Kidney epithelial cell (primary cell): ENCODE results near the gene MDK. TPM values are rescaled to one million over a fixed set of nuclear protein-coding genes. Genes with fewer than 3 reads are reported as not detected.

Source experiments
- DNase-seq: peaks from one replicate; pipeline ENCODE4 v3.0.0-alpha.2; 2010; ENCODE audit warnings: low read depth
- H3K27me3 ChIP-seq: 2 replicates; pipeline ENCODE4 v1.6.0; 2011; ENCODE audit warnings: low read length; ENCODE audit not compliant: control insufficient read depth, insufficient read depth
- H3K36me3 ChIP-seq: 2 replicates; pipeline ENCODE4 v1.5.1; 2011; ENCODE audit warnings: low read length; ENCODE audit not compliant: control insufficient read depth, insufficient read depth
- H3K4me3 ChIP-seq: 2 replicates; pipeline ENCODE4 v1.5.1; 2011; ENCODE audit warnings: low read depth, mild to moderate bottlenecking, control low read depth, low read length
- CTCF ChIP-seq: IDR thresholded peaks from 2 replicates; pipeline ENCODE4 v1.5.1; 2011; ENCODE audit warnings: mild to moderate bottlenecking, moderate library complexity, low read length, control low read depth, inconsistent platforms; ENCODE audit not compliant: insufficient read depth, poor library complexity, severe bottlenecking
- total RNA-seq: library from RNA; depleted of rRNA; stranded (reverse); fragments of >200 nt; gene quantifications from 2 replicates; pipeline ENCODE4 v1.2.3, GENCODE V29; 2015

Gene MDK
- total RNA-seq, 1 donor from 2014 or later, result 805 TPM

GRCh38 chr11:46338988-46339666 is 42.3 kb upstream of the MDK start:
- Histone ChIP-seq H3K27me3 (peaks cover 5% of the 10 kb centered on the region), H3K36me3 (no peaks in the 10 kb centered on the region), H3K4me3 (no peak overlapping the region)
- no peak for DNase-seq
- no peak for TF ChIP-seq CTCF

- no peak for TF ChIP-seq CTCF
- DNase-seq, result no peak
- H3K27me3 ChIP-seq, result peaks cover 3% of the 10 kb centered on the region
- H3K4me3 ChIP-seq, result no peak overlapping the region
- no peaks in the 10 kb centered on the region for H3K36me3 ChIP-seq
Measured at GRCh38 chr11:46339816-46340215, 41.7 kb upstream of the MDK start.

- no peak for TF ChIP-seq CTCF
- no peak overlapping the region for H3K4me3 ChIP-seq
- no peaks in the 10 kb centered on the region for H3K36me3 ChIP-seq
- DNase-seq, result no peak
- peaks cover 3% of the 10 kb centered on the region for H3K27me3 ChIP-seq
Measured at GRCh38 chr11:46341454-46341853, 40.0 kb upstream of the MDK start.

- no peak for TF ChIP-seq CTCF
- Histone ChIP-seq H3K4me3 (no peak overlapping the region), H3K27me3 (peaks cover 3% of the 10 kb centered on the region), H3K36me3 (no peaks in the 10 kb centered on the region)
- DNase-seq, result no peak
Measured at GRCh38 chr11:46342239-46342638, 39.2 kb upstream of the MDK start.

GRCh38 chr11:46343520-46343919 is 37.9 kb upstream of the MDK start:
- TF ChIP-seq CTCF, result no peak
- no peak for DNase-seq
- no peaks in the 10 kb centered on the region for H3K36me3 ChIP-seq

GRCh38 chr11:46345131-46345597 is 36.3 kb upstream of the MDK start:
- no peak for TF ChIP-seq CTCF
- peaks cover 3% of the 10 kb centered on the region for H3K27me3 ChIP-seq
- H3K36me3 ChIP-seq, result no peaks in the 10 kb centered on the region
- DNase-seq, result no peak
- no peak overlapping the region for H3K4me3 ChIP-seq

More at GRCh38 chr11:46343520-46343919, 37.9 kb upstream of the MDK start:
- Histone ChIP-seq H3K4me3 (no peak overlapping the region), H3K27me3 (peaks cover 3% of the 10 kb centered on the region)
